GM18511 (cell line): ENCODE results near the gene HIPK1.
"Not testable (repeated sequence)": the region's sequence is repeated elsewhere in the genome, so short reads cannot be mapped to it uniquely, and the experiment has no call there.

ENCODE experiments used
- ATAC-seq: cut with Tn5 transposase; IDR thresholded peaks from one replicate; pipeline ENCODE4 v1.9.1; 2021; ENCODE audit warnings: mild to moderate bottlenecking, moderate library complexity; ENCODE audit not compliant: unreplicated experiment

Gene HIPK1

DNA sequence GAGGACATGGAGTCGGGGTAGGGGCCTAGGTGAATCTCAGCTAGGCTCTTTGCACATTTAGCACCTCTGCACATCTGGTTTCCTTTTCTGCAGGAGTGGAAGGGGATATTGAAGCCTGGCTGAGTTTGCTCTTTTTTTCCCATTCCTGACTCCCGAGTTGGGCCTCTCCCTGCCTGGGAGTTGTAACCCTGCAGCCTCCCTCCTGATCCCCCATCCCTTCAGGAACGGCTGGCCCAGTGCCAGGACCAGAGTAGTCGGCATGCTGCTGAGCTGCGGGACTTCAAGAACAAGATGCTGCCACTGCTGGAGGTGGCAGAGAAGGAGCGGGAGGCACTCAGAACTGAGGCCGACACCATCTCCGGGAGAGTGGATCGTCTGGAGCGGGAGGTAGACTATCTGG, 51.0 kb downstream of the HIPK1 start:
- no peak for ATAC-seq

DNA sequence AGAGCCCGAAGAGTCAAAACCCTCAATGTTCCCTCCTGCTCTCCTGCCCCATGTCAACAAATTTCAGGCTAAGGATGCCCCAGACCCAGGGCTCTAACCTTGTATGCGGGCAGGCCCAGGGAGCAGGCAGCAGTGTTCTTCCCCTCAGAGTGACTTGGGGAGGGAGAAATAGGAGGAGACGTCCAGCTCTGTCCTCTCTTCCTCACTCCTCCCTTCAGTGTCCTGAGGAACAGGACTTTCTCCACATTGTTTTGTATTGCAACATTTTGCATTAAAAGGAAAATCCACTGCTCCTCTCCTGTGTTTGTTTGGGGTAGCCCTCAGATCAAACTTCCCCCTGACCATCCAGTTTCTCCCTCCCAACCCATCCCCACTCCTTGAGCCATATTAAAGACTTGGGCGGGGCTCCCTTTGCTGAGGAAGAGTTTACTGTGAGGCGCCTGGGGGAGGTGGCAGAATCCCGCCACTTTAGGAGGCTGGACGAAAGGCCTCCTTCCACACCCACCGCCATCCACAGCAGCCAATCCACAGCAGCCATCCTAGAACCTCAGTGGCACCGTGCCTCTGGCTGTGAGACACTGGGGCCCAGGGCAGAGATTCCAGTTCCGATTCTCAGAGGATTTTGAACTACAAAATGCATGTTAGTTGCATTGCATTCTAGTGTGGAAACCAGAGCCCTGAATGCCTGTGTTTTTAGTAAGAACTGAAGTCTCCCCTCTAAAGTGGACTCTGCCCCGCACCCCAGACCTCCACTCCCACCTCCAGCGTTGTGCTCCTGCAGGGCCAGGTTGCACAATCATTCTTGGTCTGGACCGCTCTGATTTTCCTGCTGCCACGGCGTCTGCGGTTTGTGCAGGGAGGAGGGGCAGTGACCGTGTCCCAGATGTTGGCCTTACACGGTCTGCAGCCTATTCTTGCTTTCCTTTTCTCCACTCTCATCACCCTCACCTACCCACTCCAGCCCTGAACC, 53.1 kb downstream of the HIPK1 start:
- ATAC-seq: no peak

DNA sequence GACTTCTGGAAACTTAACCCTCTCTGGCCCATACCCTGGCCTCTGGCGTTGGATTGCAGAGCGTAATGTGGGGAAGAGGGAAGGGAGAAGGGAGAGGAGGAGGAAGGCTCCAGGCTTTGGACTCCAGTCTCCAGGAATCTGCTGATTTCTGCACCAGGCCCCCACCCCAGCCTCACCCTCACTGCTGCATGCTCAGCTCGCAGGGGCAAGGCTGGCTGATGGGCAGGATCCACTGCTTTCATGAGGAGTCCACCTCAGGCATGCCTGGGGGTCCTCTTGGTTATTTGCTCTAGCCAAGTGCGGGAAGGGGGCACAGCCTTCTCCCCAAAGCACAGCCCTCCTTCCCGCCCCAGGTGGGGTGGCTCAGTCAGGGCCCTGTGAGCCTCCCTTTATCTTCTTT, 53.8 kb downstream of the HIPK1 start:
- no peak for ATAC-seq

DNA sequence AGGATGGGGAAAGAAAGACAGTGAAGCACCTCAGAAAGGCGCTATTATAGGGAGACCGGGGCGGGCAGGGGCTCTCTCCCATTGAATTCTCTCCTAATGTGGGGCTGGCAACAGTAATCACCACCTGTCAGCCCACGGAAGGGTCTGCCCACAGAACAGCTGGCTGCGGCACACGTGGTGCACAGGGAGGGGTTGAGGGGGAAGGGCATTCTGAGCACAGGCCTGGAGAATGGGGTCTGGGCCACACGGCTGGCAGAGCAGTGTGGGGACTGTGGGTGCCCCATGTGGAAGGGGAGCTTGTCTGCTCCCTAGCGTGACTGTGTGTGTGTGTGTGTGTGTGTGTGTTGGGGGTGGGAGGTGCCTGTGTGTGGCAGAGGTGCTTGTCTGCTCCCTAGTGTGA, 54.3 kb downstream of the HIPK1 start:
- ATAC-seq: no peak

DNA sequence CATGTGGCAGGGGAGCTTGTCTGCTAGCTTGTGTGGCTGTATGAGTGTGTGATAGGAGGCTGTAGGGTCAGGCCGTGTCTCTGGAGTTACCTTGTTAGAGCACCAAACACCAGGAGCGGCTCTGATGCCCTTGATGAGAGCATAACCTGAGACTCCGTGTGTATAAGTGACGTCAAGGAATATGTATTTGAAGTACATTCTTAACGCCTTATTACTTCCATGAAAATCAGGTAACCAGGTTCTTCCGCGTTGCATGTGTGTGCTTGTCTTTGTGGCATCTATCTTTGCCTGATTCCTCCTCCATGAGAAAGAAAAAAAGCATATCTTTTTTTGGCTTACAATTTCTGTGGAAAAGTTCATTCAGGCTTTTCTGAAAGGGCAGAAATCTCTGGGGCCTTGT, 54.7 kb downstream of the HIPK1 start:
- ATAC-seq: no peak

DNA sequence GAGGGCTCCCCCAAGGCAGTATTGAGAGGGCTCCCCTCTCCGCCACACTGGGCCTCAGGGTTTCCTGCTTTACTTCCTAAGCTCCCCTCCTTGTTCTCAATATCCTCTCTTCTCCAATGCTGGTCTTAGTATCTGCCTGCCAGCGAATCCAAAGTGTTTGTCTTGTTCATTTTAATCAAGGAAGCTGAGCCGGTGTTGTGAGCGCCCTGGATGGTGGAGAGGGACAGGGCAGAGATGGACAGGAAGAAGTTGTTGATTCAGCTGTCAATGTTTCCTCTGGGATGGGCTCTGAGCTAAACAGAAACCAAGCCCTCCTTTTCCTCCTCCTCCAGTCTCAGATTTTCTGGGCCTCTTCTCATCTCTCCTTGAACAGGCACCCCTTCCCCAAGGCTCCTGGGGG, 55.6 kb downstream of the HIPK1 start:
- no peak for ATAC-seq

DNA sequence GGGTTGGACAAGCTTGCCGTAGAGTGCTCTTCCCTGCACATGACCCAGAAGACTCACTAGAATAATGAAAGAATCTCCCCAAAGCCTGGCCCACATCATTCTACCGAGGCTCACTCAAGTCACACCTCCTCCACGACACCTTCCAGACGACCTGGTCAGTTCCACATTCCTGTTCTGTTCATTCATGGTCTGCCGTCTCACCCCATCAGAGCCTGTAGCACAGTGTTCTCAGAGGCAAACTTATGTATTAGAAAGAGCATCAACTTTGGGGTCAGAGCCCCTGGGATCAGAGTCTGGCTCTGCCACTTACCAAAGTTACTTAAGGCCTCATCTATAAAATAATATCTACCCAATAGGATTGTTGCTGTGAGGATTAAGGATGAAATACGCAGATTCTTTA, 57.7 kb downstream of the HIPK1 start:
- no peak for ATAC-seq

DNA sequence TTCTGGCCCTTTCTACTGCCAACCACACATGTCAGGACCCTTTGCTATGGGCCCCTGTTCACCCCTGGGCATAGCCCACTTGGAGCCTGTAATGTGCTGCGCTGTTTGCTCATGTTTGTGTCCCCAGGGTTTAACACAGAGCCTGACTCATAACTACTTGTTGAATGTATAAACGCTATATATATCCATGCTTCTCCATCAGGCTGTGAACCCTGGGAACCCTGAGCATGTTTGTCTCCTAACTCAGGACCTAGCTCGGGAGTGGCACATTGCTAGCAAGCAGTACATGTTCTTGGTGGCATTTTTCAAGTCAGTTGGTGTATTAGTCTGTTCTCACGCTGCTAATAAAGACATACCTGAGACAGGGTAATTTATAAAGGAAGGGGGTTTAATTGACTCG, 58.1 kb downstream of the HIPK1 start:
- ATAC-seq: no peak

DNA sequence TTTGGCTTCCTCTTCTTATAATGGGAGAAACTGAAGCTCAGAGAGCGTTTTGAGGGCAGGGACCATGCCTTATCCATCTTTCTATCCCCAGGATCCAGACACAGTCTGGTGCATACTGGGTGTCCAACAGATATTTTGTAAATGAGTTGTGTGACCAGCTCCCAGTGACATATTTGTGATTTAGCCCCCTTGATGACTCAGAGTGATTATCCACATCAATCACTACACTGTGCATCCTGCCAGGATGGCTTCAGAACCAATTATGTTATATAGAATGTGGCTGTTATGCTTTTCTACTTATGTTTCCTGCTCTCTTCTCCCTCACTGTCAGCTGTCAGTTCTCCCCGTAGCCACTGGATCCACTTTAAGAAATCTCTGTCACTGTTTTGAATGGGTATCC, 61.4 kb downstream of the HIPK1 start:
- no peak for ATAC-seq

DNA sequence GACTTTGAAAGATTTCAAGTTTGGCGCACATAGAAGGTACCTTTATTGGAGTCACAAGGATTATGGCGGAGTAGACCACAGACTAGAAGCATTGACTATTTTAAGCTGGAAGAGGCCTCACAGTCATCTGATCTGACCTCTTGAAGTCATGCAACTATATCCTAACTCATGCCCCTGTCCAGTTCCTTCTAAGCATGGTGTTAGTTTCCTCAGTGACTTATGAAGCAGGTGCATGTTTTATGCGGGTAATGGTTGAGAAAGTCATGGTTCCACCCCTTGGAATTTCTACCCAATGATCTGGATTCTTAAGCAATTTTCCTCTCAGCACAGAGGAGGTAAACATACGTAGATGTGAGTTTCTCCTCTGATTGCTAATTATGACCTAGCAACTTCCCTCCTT, 61.8 kb downstream of the HIPK1 start:
- ATAC-seq: no peak

DNA sequence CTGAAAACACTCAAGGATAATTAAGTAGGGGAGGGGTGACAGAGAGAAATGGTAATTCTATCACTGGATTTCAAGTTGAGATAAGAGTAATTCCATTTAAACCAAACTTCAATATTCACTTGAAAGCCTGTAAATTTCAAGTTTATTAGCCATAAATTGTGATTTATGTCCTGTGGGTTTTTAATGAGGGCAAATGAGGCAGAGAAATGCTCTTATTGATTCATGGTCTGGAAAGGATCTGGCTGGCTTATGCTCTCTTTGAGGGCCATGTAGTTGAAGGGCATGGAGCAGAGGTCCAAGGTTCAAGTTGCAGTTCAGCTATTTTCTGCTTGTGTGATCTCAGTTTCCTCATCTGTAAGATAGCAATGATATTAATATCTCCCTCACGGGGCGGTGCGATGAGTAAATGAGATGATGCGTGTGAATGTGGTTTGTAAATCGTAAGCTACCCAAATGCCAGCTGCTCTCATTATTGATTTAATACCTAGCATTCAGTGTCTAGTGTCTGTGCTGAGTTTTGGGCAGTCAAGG, 62.4 kb downstream of the HIPK1 start:
- ATAC-seq: no peak

DNA sequence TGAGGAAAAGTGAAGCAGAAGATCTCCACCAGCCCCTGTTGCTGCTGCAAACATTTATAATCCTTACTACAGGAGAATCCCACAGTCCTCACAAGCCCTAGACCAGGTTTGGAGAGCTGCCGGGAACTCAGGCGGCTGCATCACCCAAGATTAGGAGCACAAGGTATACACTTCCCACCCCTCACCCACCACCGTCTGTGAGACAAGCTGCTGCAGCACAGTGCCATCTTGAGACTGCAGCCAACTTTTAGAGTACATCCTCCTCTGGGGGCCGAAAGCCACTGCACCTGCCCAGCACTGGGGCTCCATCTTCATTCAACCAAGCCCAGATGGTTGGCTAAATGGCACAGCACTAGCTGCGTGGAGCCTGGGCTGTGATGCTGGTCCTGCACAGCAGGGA, 63.9 kb downstream of the HIPK1 start:
- ATAC-seq: no peak

DNA sequence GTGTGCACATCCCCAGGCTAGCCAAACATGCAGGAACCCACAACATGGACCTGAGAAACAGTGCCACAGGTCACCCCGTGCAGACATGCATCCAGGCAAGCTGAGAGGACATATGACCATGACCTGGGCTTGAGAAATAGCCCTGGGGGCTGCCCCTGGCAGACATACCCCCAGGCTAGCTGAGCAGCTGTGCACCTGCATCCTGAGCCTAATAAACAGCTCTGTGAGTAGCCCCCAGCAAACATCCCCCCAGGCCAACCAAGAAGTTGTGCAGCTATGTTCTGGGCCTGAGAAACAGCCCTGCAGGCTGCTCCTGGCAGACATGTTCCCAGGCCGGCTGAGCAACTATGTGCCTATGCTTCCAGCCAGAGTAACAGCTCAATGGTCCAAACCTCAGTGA, 64.6 kb downstream of the HIPK1 start:
- no peak for ATAC-seq

DNA sequence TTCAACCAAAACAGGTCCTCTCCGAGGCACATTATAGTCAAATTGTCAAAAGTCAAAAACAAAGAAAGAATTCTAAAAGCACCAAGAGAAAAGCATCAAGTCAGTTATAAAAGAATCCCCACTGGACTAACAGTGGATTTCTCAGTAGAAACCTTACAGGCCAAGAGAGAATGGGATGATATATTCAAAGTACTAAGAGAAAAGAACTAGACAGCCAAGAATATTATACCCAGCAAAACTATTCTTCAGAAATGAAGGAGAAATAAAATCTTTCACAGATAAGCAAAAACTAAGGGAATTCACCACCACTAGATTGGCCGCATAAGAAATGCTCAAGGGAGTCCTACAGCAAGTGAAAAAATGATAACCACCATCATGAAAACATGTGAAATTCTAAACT, 66.3 kb downstream of the HIPK1 start:
- no peak for ATAC-seq

DNA sequence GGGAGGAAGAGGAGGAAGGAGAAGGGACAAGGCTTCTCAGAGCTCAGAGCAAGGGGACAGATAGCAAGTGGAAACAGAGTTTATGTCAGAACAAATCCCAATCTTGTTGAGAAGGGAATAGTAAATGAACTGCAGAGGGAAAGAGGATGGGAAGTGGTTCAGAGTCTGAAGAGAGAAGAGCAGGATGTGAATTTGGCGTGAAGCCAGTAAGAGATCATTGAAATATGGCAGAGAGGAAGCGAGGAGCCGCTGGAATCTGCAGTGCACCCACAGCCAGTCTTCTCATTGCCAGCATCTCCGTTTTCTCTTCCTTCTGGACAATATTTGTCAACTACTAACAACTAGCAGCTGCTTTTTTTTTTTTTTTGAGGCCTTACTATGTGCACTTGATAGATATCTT, 69.2 kb downstream of the HIPK1 start:
- no peak for ATAC-seq

DNA sequence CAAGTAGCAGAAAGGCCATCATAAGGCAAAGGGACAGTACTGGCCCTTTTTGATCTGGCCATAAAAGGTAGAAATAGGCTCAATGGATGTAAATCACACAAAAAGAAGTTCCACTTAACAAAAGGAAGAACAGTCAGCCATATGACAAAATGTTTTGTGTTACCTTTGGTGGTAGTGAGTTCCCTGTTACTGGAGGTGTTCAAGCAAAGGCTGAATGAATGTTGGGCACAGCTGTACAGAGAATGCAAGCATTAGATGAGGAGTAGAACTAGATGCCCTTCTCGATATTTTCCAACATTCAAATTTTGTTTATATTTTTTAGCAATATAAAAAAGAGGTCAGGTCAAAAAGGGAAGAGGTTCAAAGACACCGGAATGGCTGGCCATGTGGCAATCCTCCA, 70.1 kb downstream of the HIPK1 start:
- no peak for ATAC-seq

DNA sequence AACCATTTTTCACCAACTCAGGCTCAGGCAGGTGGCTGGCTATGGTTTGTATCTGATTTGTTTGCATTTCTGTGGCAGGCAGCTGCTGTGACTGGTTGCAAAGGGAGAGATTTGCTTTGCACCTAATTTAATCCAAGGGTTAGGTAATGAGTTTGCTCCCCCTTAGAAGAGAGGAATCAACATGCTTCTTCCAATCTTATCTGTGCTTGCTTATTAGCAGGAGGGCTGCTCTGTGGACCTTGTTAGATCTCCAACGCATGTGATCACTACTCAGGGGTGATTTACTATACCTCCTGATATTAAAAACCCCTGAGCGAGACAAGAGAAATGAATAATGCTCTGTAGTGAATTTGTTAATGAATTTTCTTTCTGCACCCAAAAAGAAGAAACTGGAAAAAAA, 70.7 kb downstream of the HIPK1 start:
- no peak for ATAC-seq

DNA sequence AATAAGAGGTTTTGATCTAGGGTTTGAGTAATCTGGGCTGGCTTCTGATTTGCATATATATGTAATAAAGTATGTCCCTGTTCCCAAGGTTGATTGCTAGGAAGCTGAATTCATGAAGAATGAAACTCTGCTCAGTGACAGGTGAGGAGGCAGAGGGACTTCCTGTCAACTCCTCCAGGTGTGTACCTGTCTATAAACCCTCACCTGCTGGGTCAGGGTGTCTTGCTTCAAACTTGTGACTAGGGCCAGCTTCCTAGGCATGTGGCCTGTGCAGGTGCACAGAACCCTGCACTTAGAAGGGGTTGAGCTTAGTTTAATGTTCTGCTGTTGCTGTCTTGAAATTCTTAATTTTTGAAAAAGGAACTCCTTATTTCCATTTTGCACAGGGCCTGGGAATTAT, 71.3 kb downstream of the HIPK1 start:
- ATAC-seq: no peak

DNA sequence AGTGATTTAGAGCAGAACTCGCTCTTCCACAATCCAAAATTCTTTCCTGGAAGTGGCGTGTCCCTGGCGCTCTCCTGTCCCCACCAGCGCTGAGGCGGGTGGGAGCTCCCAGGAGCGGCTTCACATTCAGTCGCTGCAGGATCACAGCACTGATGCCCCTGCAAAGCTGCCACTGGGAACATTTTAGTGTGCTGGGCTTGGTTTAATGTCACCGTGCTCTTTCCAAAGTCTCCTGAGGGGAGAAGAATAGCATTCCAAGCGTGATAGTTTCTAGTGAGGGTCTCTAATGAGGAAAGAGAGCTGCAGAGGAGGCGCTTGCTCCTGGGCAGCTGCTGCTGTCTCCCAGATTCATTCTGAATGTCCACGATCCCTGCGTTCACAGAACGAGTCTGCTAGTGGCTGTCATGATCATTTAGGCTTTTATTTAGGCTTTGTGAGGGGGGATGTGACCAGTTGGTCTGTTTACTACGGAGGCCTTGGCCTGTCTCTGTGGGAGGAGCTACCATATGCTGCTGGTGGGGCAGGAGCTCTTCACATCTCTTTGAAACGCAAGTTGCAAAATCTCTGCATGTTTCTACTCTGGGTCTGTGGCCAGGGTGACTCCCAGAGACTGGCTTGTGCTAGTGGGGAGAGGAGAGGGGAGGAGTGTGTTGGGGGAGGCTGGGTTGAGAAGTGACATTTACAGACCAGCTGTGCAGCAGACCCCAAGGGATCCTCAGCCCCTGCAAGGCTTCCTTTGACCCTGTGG, 73.5 kb downstream of the HIPK1 start:
- ATAC-seq: no peak

DNA sequence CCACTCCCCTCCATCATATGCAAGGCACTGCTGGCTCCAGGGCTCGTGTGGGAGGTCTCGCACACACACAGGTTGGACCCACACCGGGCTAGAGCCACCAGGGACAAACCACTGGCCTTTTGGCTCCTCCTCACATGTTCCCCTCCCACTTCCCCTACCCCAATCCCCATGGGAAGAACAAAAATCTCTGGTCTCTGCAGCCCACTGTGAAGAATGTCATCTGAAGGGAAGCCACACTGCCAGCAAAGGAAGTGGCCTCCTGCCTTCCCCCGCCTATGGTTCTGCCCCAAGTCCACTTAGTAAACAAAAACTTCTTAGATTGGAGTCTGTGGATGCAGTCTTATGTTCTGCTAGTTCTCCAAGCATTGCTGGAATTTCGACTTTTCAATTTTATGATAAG, 74.3 kb downstream of the HIPK1 start:
- no peak for ATAC-seq

DNA sequence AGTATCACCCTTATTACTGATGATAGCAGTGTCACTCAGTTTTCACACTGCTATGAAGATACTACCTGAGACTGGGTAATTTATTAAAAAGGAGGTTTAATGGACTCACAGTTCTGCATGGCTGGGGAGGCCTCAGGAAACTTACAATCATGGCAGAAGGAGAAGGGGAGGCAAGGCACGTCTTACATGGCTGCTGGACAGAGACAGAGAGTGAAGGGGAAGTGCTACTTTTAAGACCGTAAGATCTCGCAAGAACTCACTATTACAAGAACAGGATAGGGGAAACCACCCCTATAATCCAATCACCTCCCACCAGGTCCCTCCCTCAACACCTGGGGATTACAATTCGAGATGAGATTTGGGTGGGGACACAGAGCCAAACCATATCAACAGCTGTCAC, 77.7 kb downstream of the HIPK1 start:
- not testable (repeated sequence) for ATAC-seq

DNA sequence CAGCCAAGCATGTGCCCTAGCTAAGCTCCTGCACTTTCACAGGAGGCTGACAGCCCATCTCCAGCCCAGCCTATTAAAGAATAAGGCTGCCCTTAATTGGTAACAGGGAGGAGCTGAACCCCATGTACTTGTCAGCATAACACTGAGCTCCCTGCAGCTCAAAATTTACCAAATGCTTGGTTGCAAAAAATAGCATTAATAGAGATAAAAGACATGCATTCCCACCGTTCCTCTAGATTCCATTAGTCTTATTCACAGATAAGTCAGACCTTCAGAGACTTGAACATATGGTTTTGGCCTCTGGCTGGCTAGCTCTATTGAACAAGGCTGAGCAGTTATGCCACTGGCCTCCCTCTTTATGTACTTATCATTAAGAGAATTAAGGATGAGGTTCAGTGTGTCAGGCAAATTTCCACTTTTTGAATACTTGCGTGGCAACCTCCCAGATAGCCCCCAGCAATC, 79.4 kb downstream of the HIPK1 start:
- no peak for ATAC-seq
